ENCODE results near the gene DHDDS.
A peak's percentile ranks its signal among the peaks of the same experiment; 100 is the strongest.

Gene DHDDS

DNA sequence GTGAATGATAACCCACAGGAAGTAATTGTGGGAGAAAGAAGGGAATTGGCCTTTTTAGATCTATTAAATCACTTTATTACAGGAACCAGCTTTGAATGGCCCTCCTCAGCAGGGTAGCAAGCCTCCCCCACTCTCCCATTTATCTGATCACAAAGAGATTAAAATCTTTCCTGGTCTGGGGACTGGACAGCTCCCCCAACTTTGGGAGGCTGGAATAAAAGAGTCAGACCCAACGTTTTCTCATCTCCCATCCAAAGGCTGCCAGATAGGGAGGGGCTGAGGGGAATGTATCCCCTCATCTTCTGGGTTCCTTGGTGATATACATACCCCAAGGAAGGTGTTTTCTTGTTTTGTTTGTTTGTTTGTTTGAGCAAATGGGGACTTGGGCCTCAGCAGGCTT is 19.1 kb upstream of the DHDDS start:
- H3K27ac ChIP-seq (ENCODE audit: low read length), result no peak overlapping the region
- H3K9me3 ChIP-seq (replicated peaks; ENCODE audit: insufficient read depth, low read length), result no peaks in the 10 kb centered on the region
- no peak for DNase-seq
- peaks cover 75% of the 10 kb centered on the region for H3K27me3 ChIP-seq (replicated peaks; ENCODE audit: insufficient read depth, low read length)
- no peaks in the 10 kb centered on the region for H3K4me1 ChIP-seq (ENCODE audit: low read length)
- H3K4me2 ChIP-seq (ENCODE audit: low read depth, low read length), result no peak overlapping the region
- no peak overlapping the region for H3K4me3 ChIP-seq (ENCODE audit: low read length)
- no peaks in the 10 kb centered on the region for H3K36me3 ChIP-seq (replicated peaks; ENCODE audit: insufficient read depth, low read length)
- no peaks in the 10 kb centered on the region for H3F3A ChIP-seq (ENCODE audit: insufficient read depth, low read length)
- TF ChIP-seq EZH2phosphoT487 (IDR thresholded peaks at IDR 0.05; ENCODE audit: low read length) (no peak), EZH2 (optimal IDR thresholded peaks at IDR 0.05; ENCODE audit: low read depth, low read length) (no peak)
- TF ChIP-seq, protein P1, sequence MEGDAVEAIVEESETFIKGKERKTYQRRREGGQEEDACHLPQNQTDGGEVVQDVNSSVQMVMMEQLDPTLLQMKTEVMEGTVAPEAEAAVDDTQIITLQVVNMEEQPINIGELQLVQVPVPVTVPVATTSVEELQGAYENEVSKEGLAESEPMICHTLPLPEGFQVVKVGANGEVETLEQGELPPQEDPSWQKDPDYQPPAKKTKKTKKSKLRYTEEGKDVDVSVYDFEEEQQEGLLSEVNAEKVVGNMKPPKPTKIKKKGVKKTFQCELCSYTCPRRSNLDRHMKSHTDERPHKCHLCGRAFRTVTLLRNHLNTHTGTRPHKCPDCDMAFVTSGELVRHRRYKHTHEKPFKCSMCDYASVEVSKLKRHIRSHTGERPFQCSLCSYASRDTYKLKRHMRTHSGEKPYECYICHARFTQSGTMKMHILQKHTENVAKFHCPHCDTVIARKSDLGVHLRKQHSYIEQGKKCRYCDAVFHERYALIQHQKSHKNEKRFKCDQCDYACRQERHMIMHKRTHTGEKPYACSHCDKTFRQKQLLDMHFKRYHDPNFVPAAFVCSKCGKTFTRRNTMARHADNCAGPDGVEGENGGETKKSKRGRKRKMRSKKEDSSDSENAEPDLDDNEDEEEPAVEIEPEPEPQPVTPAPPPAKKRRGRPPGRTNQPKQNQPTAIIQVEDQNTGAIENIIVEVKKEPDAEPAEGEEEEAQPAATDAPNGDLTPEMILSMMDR (IDR thresholded peaks at IDR 0.05; ENCODE audit: low read length), result no peak
- no peaks in the 10 kb centered on the region for H3K9me2 ChIP-seq (replicated peaks; ENCODE audit: insufficient read depth, low read length)
- H3K79me2 ChIP-seq (ENCODE audit: low read length), result no peaks in the 10 kb centered on the region
- H3K9ac ChIP-seq (ENCODE audit: low read length), result no peak overlapping the region
- H4K20me1 ChIP-seq (ENCODE audit: insufficient read depth, low read length), result no peaks in the 10 kb centered on the region
- H2AFZ ChIP-seq (ENCODE audit: low read length), result no peak overlapping the region

DNA sequence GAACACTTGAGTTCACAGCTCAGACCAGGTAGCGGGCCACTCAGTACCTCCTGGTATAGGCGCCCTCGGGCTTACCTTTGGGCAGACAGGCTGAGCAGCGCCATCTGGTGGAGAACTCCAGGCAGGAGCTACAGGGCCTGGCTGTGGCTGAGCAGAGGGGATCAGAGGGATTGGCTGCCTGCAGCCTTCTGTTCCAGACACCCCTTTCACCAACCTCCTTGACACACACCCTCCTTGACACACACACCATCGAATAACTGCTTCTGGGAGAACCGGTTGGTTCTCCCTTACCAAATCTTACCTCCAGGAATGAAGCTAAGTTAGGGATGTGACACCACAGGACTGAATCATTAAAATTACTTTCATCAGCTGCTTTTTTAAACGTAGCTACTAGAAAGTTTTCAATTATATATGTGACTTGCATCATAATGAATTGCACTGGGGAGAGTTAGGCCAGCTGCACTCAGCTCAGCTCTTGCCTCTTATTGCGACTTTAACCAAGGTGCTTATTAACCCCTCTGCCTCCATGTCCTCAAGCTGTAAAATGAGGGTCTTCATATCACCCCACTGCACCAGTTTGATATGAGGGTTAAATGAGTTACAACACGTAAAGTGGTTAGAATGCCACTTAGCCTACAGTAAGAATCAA is 14.9 kb upstream of the DHDDS start:
- no peaks in the 10 kb centered on the region for H3K9me2 ChIP-seq (replicated peaks; ENCODE audit: insufficient read depth, low read length)
- no peaks in the 10 kb centered on the region for H3K79me2 ChIP-seq (ENCODE audit: low read length)
- no peak overlapping the region for H3K4me2 ChIP-seq (ENCODE audit: low read depth, low read length)
- H3K4me3 ChIP-seq (ENCODE audit: low read length), result no peak overlapping the region
- no peak overlapping the region for H3K9ac ChIP-seq (ENCODE audit: low read length)
- DNase-seq, result peak; percentile 78
- no peaks in the 10 kb centered on the region for H3K4me1 ChIP-seq (ENCODE audit: low read length)
- TF ChIP-seq, protein P1 (IDR thresholded peaks at IDR 0.05; ENCODE audit: low read length), result peak; percentile 83
- TF ChIP-seq EZH2phosphoT487 (IDR thresholded peaks at IDR 0.05; ENCODE audit: low read length), result no peak
- no peak overlapping the region for H3K27ac ChIP-seq (ENCODE audit: low read length)
- H3K27me3 ChIP-seq (replicated peaks; ENCODE audit: insufficient read depth, low read length), result peaks cover 56% of the 10 kb centered on the region
- H3F3A ChIP-seq (ENCODE audit: insufficient read depth, low read length), result no peaks in the 10 kb centered on the region
- no peaks in the 10 kb centered on the region for H4K20me1 ChIP-seq (ENCODE audit: insufficient read depth, low read length)
- H2AFZ ChIP-seq (ENCODE audit: low read length), result no peak overlapping the region
- no peaks in the 10 kb centered on the region for H3K36me3 ChIP-seq (replicated peaks; ENCODE audit: insufficient read depth, low read length)
- no peaks in the 10 kb centered on the region for H3K9me3 ChIP-seq (replicated peaks; ENCODE audit: insufficient read depth, low read length)

DNA sequence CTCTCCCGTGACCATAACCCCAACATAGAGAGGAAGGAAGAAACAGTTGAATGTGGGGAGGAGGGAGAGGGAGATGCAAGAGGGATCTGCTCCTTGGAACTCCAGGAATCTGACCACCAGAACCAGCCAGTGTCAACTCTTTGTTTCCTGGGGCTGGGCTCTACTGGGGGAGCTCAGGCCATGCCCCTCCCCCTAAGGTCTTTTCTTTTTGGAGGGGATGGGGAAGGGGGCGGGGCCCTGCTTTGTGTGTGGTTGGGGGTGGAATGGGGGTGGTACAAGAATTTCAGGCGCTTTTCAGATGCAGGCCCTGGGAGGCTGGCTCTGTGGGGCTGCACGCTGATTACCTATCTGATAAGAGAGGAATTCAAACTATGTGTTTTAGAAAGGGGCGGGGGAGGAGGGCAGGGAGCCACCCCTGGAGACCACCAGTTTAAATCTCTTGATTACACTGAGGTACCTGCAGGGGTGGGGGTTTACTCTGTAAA is 13.2 kb upstream of the DHDDS start:
- no peaks in the 10 kb centered on the region for H3K36me3 ChIP-seq (replicated peaks; ENCODE audit: insufficient read depth, low read length)

More for the DNA sequence above, 13.2 kb upstream of the DHDDS start:
- no peaks in the 10 kb centered on the region for H3K79me2 ChIP-seq (ENCODE audit: low read length)
- H3K9me3 ChIP-seq (replicated peaks; ENCODE audit: insufficient read depth, low read length), result no peaks in the 10 kb centered on the region
- H3K4me1 ChIP-seq (ENCODE audit: low read length), result no peaks in the 10 kb centered on the region
- H2AFZ ChIP-seq (ENCODE audit: low read length), result no peak overlapping the region
- no peaks in the 10 kb centered on the region for H4K20me1 ChIP-seq (ENCODE audit: insufficient read depth, low read length)
- TF ChIP-seq EZH2phosphoT487 (IDR thresholded peaks at IDR 0.05; ENCODE audit: low read length), result no peak
- TF ChIP-seq EZH2 (optimal IDR thresholded peaks at IDR 0.05; ENCODE audit: low read depth, low read length), result no peak
- TF ChIP-seq, protein P1 (IDR thresholded peaks at IDR 0.05; ENCODE audit: low read length), result no peak
- no peaks in the 10 kb centered on the region for H3K9me2 ChIP-seq (replicated peaks; ENCODE audit: insufficient read depth, low read length)
- peaks cover 39% of the 10 kb centered on the region for H3K27me3 ChIP-seq (replicated peaks; ENCODE audit: insufficient read depth, low read length)
- no peak overlapping the region for H3K4me2 ChIP-seq (ENCODE audit: low read depth, low read length)
- no peak overlapping the region for H3K27ac ChIP-seq (ENCODE audit: low read length)
- no peak for DNase-seq
- H3F3A ChIP-seq (ENCODE audit: insufficient read depth, low read length), result no peaks in the 10 kb centered on the region
- H3K9ac ChIP-seq (ENCODE audit: low read length), result no peak overlapping the region
- H3K4me3 ChIP-seq (ENCODE audit: low read length), result no peak overlapping the region

Measured in MM.1S (cell line).